Measurements from ENCODE around the gene AKT2. TPM values are rescaled to one million over a fixed set of nuclear protein-coding genes. Genes with fewer than 3 reads are reported as not detected.

The AKT2 gene
- total and polyA plus RNA-seq, 2 of the 8 experiments (the other 6 are each of a cell fraction or from before 2014, with no cell fraction given) = 151 to 183 TPM

DNA sequence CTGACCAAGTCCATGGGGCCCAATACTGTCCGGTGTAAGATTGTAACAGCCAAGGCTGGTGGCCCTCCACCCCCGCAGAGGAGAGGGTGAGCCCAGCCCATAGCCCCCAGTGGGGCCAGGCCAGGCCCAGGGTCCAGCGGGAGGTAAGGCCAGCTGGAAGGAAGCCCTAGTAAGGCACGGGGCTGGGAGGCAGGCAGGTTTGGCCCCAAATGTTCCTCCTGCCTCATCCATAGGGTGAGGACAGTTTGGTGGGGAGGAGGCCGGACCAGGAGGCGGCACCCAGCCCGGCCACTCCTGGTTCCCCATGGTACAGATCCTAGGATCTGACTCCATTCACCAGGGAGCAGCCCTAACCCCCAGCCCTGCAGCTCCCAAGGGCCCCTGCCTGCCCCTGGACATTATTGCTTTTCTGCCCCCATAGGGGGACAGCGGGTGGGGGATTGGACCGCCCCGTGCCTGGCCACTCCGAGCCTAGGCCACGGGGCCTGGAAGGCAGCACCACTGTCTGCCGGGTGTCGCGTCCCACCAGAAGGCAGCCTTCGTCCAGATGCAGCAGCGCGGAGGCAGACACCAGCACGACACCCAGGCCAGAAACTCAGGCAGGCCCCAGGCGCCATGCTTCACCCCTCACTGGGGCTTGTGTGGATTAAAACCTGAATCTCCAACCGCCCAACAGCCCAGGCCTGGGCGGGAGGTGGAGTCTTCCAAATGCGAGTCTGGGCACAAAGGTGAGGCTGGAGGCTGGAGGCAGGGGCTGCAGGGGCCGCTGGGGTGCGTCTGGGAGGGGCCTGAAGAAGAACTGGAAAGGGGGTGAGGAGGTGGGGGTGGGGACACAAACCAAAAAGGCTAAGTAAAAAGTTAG is 52.0 kb downstream of the AKT2 start (continued):
- TF ChIP-seq MAFK (IDR thresholded peaks at IDR 0.05; ENCODE audit: low read depth, low read length) (no peak), TBP (IDR thresholded peaks at IDR 0.05; ENCODE audit: low read depth, low read length) (no peak), SAP30 (IDR thresholded peaks at IDR 0.05; ENCODE audit: insufficient read depth, insufficient replicate concordance, low read length) (no peak), PHF8 (conservative IDR thresholded peaks at IDR 0.05; ENCODE audit: low read depth, low read length) (no peak), CTBP2 (IDR thresholded peaks at IDR 0.05; ENCODE audit: borderline replicate concordance, insufficient read depth, insufficient read length, low read length) (no peak), SUZ12 (IDR thresholded peaks at IDR 0.05; ENCODE audit: low read length) (no peak)

Measured in H1 (cell line).